WTC11 (cell line): ENCODE results near the gene MRPS23. TPM values are rescaled to one million over a fixed set of nuclear protein-coding genes. Genes with fewer than 3 reads are reported as not detected.

Source experiments
- ATAC-seq: fragments of 200-7000 bp; cut with Tn5 transposase; 2 replicates; pipeline ENCODE4 v1.10.0; 2021; ENCODE audit warnings: mild to moderate bottlenecking, moderate library complexity
- CTCF ChIA-PET: fragments of 300-600 bp; sonication (Branson Sonifier 250); formaldehyde crosslinking; loops from one replicate; lab custom pipeline; 2021; ENCODE audit warnings: antibody characterized with exemption; lab: Charles Lee
- POLR2A ChIA-PET: fragments of 350-600 bp; sonication (Branson Sonifier 250); formaldehyde crosslinking; loops from one replicate; lab custom pipeline; 2021; ENCODE audit warnings: antibody characterized with exemption; lab: Charles Lee
- DNase-seq: peaks from one replicate; pipeline ENCODE4 v3.0.0; 2021; ENCODE audit warnings: low spot score
- H3K27ac Mint-ChIP-seq: 2 replicates; pipeline ENCODE4 v1.8.0; 2021; ENCODE audit warnings: mixed read lengths
- H3K27me3 Mint-ChIP-seq: 2 replicates; pipeline ENCODE4 v1.8.0; 2021; ENCODE audit warnings: low read depth, mild to moderate bottlenecking, moderate library complexity, mixed read lengths
- H3K36me3 Mint-ChIP-seq: 2 replicates; pipeline ENCODE4 v1.8.0; 2021; ENCODE audit warnings: mixed read lengths
- H3K4me1 Mint-ChIP-seq: 2 replicates; pipeline ENCODE4 v1.8.0; 2022; ENCODE audit warnings: mixed read lengths
- H3K4me3 Mint-ChIP-seq: 2 replicates; pipeline ENCODE4 v1.8.0; 2021; ENCODE audit warnings: mild to moderate bottlenecking, moderate library complexity, mixed read lengths
- H3K9me3 Mint-ChIP-seq: 2 replicates; pipeline ENCODE4 v1.8.0; 2021; ENCODE audit warnings: mixed read lengths
- AFF4 ChIP-seq: sonication (generic); formaldehyde crosslinking; IDR thresholded peaks from 2 replicates; pipeline ENCODE4 v1.8.1; 2023; ENCODE audit warnings: mild to moderate bottlenecking, missing genetic modification reagents, borderline replicate concordance
- AR ChIP-seq: fragments of 250-450 bp; sonication (Bioruptor Pico); IDR thresholded peaks from 2 replicates; pipeline ENCODE4 v1.9.0; 2021; ENCODE audit warnings: mild to moderate bottlenecking
- CBFB ChIP-seq: sonication (generic); formaldehyde crosslinking; IDR thresholded peaks from 2 replicates; pipeline ENCODE4 v1.8.1; 2022; ENCODE audit warnings: mild to moderate bottlenecking, low read depth, missing genetic modification reagents
- E2F4 ChIP-seq: sonication (generic); formaldehyde crosslinking; IDR thresholded peaks from 2 replicates; pipeline ENCODE4 v1.8.1; 2022; ENCODE audit warnings: low read depth, mild to moderate bottlenecking, moderate library complexity, missing genetic modification reagents, borderline replicate concordance
- FOXP4 ChIP-seq: sonication (generic); formaldehyde crosslinking; IDR thresholded peaks from 2 replicates; pipeline ENCODE4 v1.8.0; 2022; ENCODE audit warnings: mild to moderate bottlenecking, missing genetic modification reagents
- GABPB1 ChIP-seq: sonication (generic); formaldehyde crosslinking; IDR thresholded peaks from 2 replicates; pipeline ENCODE4 v1.8.1; 2023; ENCODE audit warnings: mild to moderate bottlenecking, missing genetic modification reagents
- GRHL2 ChIP-seq: fragments of 250-450 bp; sonication (Bioruptor Pico); IDR thresholded peaks from 2 replicates; pipeline ENCODE4 v1.8.0; 2022; ENCODE audit warnings: mild to moderate bottlenecking, moderate library complexity; ENCODE audit not compliant: insufficient replicate concordance, severe bottlenecking
- HMGA2 ChIP-seq: fragments of 250-450 bp; sonication (Bioruptor Pico); IDR thresholded peaks from 2 replicates; pipeline ENCODE4 v1.4.0; 2021; ENCODE audit warnings: mild to moderate bottlenecking, moderate library complexity
- JUN ChIP-seq: sonication (generic); formaldehyde crosslinking; IDR thresholded peaks from 2 replicates; pipeline ENCODE4 v1.8.0; 2023; ENCODE audit warnings: mild to moderate bottlenecking, missing genetic modification reagents
- MXD4 ChIP-seq: fragments of 250-450 bp; sonication (Bioruptor Pico); IDR thresholded peaks from 2 replicates; pipeline ENCODE4 v1.8.0; 2021; ENCODE audit warnings: mild to moderate bottlenecking, moderate library complexity, borderline replicate concordance
- NFATC4 ChIP-seq: fragments of 250-450 bp; sonication (Bioruptor Pico); IDR thresholded peaks from 2 replicates; pipeline ENCODE4 v1.9.0; 2021; ENCODE audit warnings: mild to moderate bottlenecking
- NR2C2 ChIP-seq: sonication (generic); formaldehyde crosslinking; IDR thresholded peaks from 2 replicates; pipeline ENCODE4 v1.8.0; 2022; ENCODE audit warnings: mild to moderate bottlenecking, missing genetic modification reagents
- ZBTB43 ChIP-seq: sonication (generic); formaldehyde crosslinking; IDR thresholded peaks from 2 replicates; pipeline ENCODE4 v1.8.1; 2023; ENCODE audit warnings: mild to moderate bottlenecking, missing genetic modification reagents
- ZNF121 ChIP-seq: sonication (generic); formaldehyde crosslinking; IDR thresholded peaks from 2 replicates; pipeline ENCODE4 v1.8.0; 2023; ENCODE audit warnings: missing genetic modification reagents
- total RNA-seq: library from RNA; stranded (reverse); gene quantifications from 3 replicates; pipeline ENCODE4 v1.2.3, GENCODE V29; 2021

MRPS23 gene
- total RNA-seq, 1 experiment from 2014 or later, result 65.3 TPM

- CTCF ChIA-PET, result interaction anchor here (0.6 to 1.5 kb wide), 4 partner anchors 29 to 159 kb away, joined by 3 to 5 read pairs (median 4); no protein-coding TSS in a partner anchor
- ATAC-seq, result no peak
These were observed 19.0 kb downstream of the MRPS23 start for GRCh38 chr17:57830880-57831279.

GRCh38 chr17:57823469-57824401, 26.1 kb downstream of the MRPS23 start:
- no peak overlapping the region for H3K27ac Mint-ChIP-seq
- ChIA-PET CTCF (interaction anchor here (1.0 to 4.1 kb wide), 3 partner anchors 10 to 581 kb away, joined by 3 to 28 read pairs (median 6); no protein-coding TSS in a partner anchor), POLR2A (no interaction called here)
- H3K4me1 Mint-ChIP-seq, result peaks cover 11% of the 10 kb centered on the region
- DNase-seq (no peak), ATAC-seq (no peak)
- no peaks in the 10 kb centered on the region for H3K36me3 Mint-ChIP-seq
- H3K27me3 Mint-ChIP-seq, result no peaks in the 10 kb centered on the region
- no peak overlapping the region for H3K4me3 Mint-ChIP-seq
- no peaks in the 10 kb centered on the region for H3K9me3 Mint-ChIP-seq
- no peak for TF ChIP-seq MXD4 (CRISPR knock-in tag)
- TF ChIP-seq NR2C2 (CRISPR knock-in tag), result no peak
- no peak for TF ChIP-seq ZNF121 (CRISPR knock-in tag)
- no peak for TF ChIP-seq CBFB (CRISPR knock-in tag)
- no peak for TF ChIP-seq AFF4 (CRISPR knock-in tag)

More at GRCh38 chr17:57830880-57831279, 19.0 kb downstream of the MRPS23 start:
- POLR2A ChIA-PET, result no interaction called here
- TF ChIP-seq MXD4 (CRISPR knock-in tag) (no peak), FOXP4 (CRISPR knock-in tag) (no peak), HMGA2 (no peak), GABPB1 (CRISPR knock-in tag) (no peak), AR (CRISPR knock-in tag) (no peak), ZBTB43 (CRISPR knock-in tag) (no peak), JUN (no peak), E2F4 (CRISPR knock-in tag) (no peak), NFATC4 (CRISPR knock-in tag) (no peak), GRHL2 (CRISPR knock-in tag) (no peak)
- H3K36me3 Mint-ChIP-seq, result no peaks in the 10 kb centered on the region
- no peak overlapping the region for H3K27ac Mint-ChIP-seq
- H3K9me3 Mint-ChIP-seq, result no peaks in the 10 kb centered on the region
- DNase-seq, result no peak
- H3K27me3 Mint-ChIP-seq, result no peaks in the 10 kb centered on the region
- H3K4me3 Mint-ChIP-seq, result no peak overlapping the region
- H3K4me1 Mint-ChIP-seq, result peaks cover 16% of the 10 kb centered on the region
